Activated CD4-positive, alpha-beta T cell treated with anti-CD3 and anti-CD28 coated beads, Interleukin-2, amount 10 ng/mL, durations not matched to agents 7 days and 5 days (primary cell): ENCODE data around the gene RNF150. TPM values are rescaled to one million over a fixed set of nuclear protein-coding genes. Genes with fewer than 3 reads are reported as not detected.
A peak's percentile ranks its signal among the peaks of the same experiment; 100 is the strongest.

Source experiments
- CTCF ChIA-PET: fragments of 350-600 bp; sonication (Branson Sonifier 250); formaldehyde crosslinking; loops from one replicate; lab custom pipeline; 2021; ENCODE audit warnings: antibody characterized with exemption; lab: Charles Lee
- POLR2A ChIA-PET: fragments of 350-600 bp; sonication (Branson Sonifier 250); formaldehyde crosslinking; loops from one replicate; lab custom pipeline; 2021; ENCODE audit warnings: antibody characterized with exemption; lab: Charles Lee
- DNase-seq: peaks from one replicate; pipeline ENCODE4 v3.0.0-alpha.2; 2020
- H3K27ac Mint-ChIP-seq: one replicate; pipeline ENCODE4 v1.8.0; 2021; ENCODE audit warnings: mild to moderate bottlenecking, moderate library complexity, mixed read lengths
- H3K27me3 Mint-ChIP-seq: one replicate; pipeline ENCODE4 v1.8.0; 2021; ENCODE audit warnings: mixed read lengths
- H3K36me3 Mint-ChIP-seq: one replicate; pipeline ENCODE4 v1.8.0; 2021; ENCODE audit warnings: low read depth, mixed read lengths
- H3K4me1 Mint-ChIP-seq: one replicate; pipeline ENCODE4 v1.8.0; 2021; ENCODE audit warnings: mixed read lengths
- H3K4me3 Mint-ChIP-seq: one replicate; pipeline ENCODE4 v1.8.0; 2021; ENCODE audit warnings: mild to moderate bottlenecking, moderate library complexity, mixed read lengths
- H3K9me3 Mint-ChIP-seq: one replicate; pipeline ENCODE4 v1.8.0; 2021; ENCODE audit warnings: mixed read lengths
- total RNA-seq, 2 experiments: library from RNA; stranded (reverse); gene quantifications; one replicate each; pipeline ENCODE4 v1.2.3, GENCODE V29; 2021

The RNF150 gene
- total RNA-seq, 2 experiments from 2014 or later: 0.02 TPM; not detected in 1

DNA sequence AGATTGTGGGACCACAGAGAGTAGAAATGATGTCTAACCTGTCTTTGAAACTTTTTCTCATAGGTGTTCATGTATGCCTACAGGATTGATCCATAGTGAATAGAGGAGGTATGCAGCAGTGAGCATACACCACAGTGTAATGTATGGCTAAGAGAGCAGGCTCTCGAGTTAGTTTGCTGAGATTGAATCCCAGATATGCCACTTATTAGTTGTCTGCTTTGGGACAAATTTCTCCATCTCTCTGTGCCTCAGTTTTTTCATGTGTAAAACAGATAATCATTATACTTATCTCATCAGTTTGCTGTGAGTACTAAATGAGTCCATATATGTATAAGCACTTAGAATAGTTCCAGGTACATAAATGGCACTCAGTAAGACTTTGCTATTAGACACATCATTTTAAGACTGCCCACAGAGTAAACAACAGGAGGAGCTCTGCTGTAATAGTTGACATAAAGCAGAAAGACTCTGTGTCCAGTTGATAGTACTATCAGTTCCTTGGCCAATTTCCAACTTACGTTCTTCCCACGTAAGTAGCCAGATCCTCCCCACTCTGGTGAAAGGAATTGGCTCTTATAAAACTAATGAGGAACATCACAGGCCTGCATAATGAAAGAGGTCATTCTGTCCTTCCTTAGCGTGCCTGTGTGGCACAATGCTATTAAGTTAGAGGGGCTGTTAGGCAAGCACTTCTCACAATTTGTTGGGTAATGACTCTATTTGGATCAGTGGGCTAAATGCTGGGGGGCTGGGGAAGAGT, 20.7 kb upstream of the RNF150 start:
- H3K27me3 Mint-ChIP-seq: peaks cover 5% of the 10 kb centered on the region
- H3K27ac Mint-ChIP-seq: no peak overlapping the region
- H3K36me3 Mint-ChIP-seq: no peaks in the 10 kb centered on the region
- ChIA-PET CTCF (no interaction called here), POLR2A (no interaction called here)
- no peaks in the 10 kb centered on the region for H3K9me3 Mint-ChIP-seq
- DNase-seq: no peak
- no peak overlapping the region for H3K4me3 Mint-ChIP-seq
- no peaks in the 10 kb centered on the region for H3K4me1 Mint-ChIP-seq

DNA sequence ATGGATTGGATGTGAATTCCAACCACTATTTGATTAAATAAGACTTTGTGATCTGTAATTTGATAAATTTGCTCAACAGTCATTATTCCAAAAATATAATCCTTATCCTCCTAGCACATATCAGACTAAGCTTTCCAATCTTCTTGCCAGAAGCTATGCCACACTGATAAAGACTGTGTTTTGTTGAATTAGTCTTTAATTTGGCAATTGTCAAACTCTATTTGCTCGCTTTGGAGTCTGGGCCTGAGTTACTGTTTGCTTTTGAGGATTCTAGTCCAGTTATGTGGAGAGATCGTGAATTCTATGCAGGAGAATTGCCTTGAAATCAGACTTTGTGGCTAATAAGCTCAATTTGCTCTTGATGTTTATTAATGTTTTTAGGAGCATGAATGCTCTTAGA, 10.9 kb upstream of the RNF150 start:
- Mint-ChIP-seq H3K27me3 (peaks cover 7% of the 10 kb centered on the region), H3K9me3 (no peaks in the 10 kb centered on the region), H3K27ac (no peak overlapping the region), H3K4me3 (no peak overlapping the region), H3K36me3 (no peaks in the 10 kb centered on the region), H3K4me1 (no peaks in the 10 kb centered on the region)
- no peak for DNase-seq
- ChIA-PET POLR2A (no interaction called here), CTCF (no interaction called here)

DNA sequence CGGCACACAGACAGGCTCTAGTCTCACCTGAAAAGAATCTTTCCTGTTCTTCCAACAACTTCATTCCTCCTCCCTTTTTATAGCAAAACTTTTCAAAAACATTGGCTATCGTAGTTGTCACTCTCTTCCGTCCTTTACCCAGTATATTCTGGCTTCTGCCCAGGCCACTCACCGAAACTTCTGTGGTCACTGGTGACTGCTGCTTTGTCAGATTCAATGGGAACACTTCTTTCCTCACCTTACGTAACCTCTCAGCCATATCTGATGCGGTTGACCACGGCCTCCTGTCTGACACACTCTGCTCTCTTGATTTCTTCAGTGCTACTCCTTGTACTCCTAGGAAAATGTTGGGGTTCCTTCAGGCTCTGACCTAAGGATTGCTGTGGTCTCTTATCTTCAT, 9.2 kb upstream of the RNF150 start:
- no peaks in the 10 kb centered on the region for H3K4me1 Mint-ChIP-seq
- ChIA-PET CTCF (no interaction called here), POLR2A (no interaction called here)

DNA sequence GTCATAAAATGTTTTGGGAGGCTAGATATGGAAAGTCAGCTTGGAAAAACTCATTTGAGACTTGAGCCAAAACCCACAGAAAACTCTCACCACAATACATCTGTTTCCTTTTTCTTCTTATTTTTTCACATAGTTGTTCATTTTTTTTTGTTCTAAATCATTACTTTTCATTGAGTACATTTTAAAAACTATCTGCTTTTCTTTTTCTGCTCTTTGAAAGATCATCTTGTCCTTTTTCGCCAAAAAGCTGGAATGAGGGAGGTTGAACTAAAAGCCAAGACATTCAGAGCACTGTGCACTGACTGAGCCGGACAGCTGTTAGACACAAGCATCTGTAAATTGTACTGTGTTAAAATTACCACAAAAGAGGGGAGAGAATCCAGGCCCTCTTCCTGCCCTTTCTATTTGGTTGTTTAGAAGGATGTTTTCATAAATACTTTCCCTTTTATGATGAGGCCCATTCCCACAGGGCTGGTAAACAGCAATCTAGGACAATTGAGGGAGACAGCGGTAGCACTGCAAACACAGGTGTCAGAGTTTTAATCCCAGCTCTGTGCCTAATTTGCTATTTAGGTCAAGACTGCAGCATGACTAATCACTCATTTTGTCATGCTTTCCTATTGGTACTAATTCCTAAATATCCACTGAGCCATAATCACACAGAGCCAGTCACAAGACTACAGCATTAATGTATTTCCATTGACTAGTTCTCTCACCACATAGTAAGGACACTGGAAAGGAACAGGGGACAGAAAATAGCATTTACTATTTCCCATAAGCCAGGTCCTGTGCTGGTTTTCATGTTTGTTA, 7.3 kb upstream of the RNF150 start:
- H3K27me3 Mint-ChIP-seq: peaks cover 22% of the 10 kb centered on the region
- H3K27ac Mint-ChIP-seq: no peak overlapping the region
- ChIA-PET POLR2A (no interaction called here), CTCF (interaction anchor here (0.7 kb wide), 1 partner anchor 20 kb away, joined by 4 read pairs; no protein-coding TSS in a partner anchor)
- no peaks in the 10 kb centered on the region for H3K9me3 Mint-ChIP-seq
- no peaks in the 10 kb centered on the region for H3K36me3 Mint-ChIP-seq
- no peak for DNase-seq
- H3K4me1 Mint-ChIP-seq: no peaks in the 10 kb centered on the region
- H3K4me3 Mint-ChIP-seq: no peak overlapping the region

More for the DNA sequence above, 9.2 kb upstream of the RNF150 start:
- no peak overlapping the region for H3K4me3 Mint-ChIP-seq
- no peaks in the 10 kb centered on the region for H3K36me3 Mint-ChIP-seq
- H3K27me3 Mint-ChIP-seq: peaks cover 8% of the 10 kb centered on the region
- H3K9me3 Mint-ChIP-seq: no peaks in the 10 kb centered on the region
- DNase-seq: no peak
- H3K27ac Mint-ChIP-seq: no peak overlapping the region

DNA sequence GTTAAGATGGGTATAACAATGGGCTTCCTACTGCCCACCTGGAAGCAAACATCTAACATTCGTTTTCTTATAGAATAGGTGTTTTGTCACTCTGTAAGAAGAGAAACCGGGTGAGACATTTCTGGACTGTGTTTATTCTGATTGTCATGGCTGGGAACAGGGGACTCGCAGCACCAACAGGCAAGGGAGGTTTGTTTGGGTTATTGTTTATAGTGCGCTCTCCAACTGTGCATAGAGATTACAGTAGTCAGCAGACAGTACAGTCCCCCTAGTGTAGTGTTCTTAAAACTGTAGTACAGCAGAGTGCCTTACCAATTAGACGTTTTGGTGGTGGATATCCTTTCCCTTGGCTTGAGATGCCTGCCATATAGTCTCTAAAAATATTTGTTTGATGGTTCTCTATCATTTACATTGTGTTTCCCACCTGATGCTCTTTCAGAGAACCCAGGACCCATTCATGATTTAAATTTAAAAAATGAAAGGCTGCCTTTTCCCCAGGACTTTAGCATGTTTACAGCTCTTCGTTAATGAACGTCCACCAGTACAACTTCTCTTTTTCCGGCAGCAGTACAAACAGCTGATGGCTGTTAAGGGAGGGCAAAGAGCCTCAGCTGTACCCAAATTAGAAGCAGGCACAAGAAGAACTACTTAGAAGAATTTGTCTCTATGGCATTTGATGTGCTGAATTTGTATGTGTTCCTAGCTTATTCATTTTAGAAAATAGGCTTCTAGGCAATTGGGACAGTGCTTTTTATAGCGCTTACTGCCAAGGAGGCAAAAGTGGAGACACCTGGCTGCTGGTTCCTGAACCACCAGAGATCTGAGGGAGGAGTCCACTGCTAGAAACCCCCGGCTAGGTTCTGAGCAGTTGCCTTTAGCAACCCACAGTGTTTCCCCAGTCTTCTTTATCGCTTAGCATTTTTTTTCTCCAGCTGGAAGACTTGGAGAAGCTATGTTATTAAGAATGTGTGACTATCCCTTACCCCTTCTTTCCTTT, 1.0 kb upstream of the RNF150 start:
- DNase-seq: no peak
- Mint-ChIP-seq H3K4me1 (peaks cover 9% of the 10 kb centered on the region), H3K27me3 (peaks cover 72% of the 10 kb centered on the region), H3K4me3 (peak overlapping the region; percentile 66), H3K9me3 (no peaks in the 10 kb centered on the region), H3K36me3 (no peaks in the 10 kb centered on the region), H3K27ac (no peak overlapping the region)
- POLR2A ChIA-PET: no interaction called here
- CTCF ChIA-PET: interaction anchor here (0.6 kb wide), 1 partner anchor 324 kb away, joined by 3 read pairs; no protein-coding TSS in a partner anchor

DNA sequence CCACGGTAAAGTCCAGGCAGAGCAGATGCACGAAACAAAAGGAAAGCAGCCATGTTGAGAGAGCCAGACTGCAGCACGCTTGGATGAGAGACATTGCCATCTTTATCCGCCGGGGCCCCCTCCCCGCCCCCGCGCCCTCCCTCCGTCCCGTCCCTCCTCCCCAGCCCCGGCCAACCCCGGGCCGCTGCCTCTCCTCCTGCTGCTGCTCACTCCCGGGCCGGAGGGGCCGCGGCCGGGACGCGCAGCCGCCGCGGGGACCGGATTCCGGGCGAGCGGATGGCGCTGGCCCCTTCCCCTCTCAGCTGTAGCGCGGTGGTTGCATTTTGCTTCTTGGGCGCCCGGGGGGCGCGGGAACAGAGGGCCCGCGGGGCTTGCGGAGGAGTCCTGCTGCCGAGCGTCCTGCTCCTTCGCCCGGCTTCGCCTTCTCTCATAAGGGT, 542 bp downstream of the RNF150 start:
- Mint-ChIP-seq H3K27me3 (peaks cover 88% of the 10 kb centered on the region), H3K4me1 (peaks cover 9% of the 10 kb centered on the region), H3K4me3 (peak overlapping the region; percentile 47), H3K27ac (no peak overlapping the region), H3K36me3 (no peaks in the 10 kb centered on the region), H3K9me3 (no peaks in the 10 kb centered on the region)
- POLR2A ChIA-PET: no interaction called here
- no peak for DNase-seq
- CTCF ChIA-PET: no interaction called here

DNA sequence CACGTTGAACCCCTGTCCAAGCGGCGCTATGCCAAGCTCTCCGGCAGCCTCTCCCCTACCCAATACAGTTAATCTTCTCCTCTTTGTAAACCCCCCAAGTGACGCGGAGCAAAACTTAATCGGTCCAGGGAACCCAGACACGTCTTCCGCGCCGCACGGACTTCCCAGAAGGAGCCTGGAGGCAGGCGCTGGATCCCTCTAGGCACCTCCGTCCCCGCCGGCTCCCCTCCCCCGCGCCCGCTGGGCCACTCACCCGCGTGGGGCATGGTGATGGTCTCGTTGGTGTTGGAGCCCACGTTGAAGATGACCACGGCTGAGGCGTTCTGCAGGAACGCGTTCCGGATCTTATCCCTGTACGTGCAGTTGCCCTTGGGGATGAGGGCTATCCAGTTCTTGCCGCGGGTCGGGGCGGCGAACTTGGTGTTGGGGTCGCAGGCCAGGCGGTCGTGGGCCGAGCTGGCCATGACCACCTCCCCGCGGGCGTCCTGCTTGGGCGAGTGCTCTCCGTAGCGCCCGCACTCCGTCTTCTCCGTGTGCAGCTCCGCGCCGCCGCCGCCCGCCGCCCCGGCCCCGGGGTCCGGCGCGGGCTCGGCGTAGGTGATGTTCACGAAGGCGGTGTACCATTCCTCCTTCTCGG, 1.1 kb downstream of the RNF150 start:
- Mint-ChIP-seq H3K4me1 (peaks cover 9% of the 10 kb centered on the region), H3K9me3 (no peaks in the 10 kb centered on the region), H3K36me3 (no peaks in the 10 kb centered on the region), H3K27me3 (peaks cover 85% of the 10 kb centered on the region), H3K4me3 (peak overlapping the region; percentile 34), H3K27ac (no peak overlapping the region)
- POLR2A ChIA-PET: no interaction called here
- CTCF ChIA-PET: no interaction called here
- no peak for DNase-seq

DNA sequence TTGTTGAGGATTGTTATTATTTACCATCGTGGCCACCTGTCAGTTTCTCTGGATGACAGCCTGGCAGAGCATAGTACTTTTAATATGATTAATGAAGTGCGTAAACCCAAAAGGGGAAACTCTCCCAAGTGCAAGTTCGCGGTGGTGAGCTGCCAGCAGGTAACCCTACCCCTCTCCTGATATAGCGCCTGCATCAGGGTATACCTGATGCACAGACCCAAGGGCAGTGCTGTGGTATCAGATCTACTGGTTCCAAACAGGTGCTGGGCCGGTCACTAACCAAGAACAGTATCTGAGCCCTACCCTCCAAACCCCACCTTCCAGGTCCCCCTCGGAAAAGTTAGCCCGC, 1.6 kb downstream of the RNF150 start:
- H3K27me3 Mint-ChIP-seq: peaks cover 83% of the 10 kb centered on the region
- CTCF ChIA-PET: no interaction called here
- DNase-seq: no peak
- no peaks in the 10 kb centered on the region for H3K36me3 Mint-ChIP-seq
- H3K4me1 Mint-ChIP-seq: peaks cover 9% of the 10 kb centered on the region
- H3K4me3 Mint-ChIP-seq: peak overlapping the region; percentile 34
- no peaks in the 10 kb centered on the region for H3K9me3 Mint-ChIP-seq
- POLR2A ChIA-PET: no interaction called here
- no peak overlapping the region for H3K27ac Mint-ChIP-seq

DNA sequence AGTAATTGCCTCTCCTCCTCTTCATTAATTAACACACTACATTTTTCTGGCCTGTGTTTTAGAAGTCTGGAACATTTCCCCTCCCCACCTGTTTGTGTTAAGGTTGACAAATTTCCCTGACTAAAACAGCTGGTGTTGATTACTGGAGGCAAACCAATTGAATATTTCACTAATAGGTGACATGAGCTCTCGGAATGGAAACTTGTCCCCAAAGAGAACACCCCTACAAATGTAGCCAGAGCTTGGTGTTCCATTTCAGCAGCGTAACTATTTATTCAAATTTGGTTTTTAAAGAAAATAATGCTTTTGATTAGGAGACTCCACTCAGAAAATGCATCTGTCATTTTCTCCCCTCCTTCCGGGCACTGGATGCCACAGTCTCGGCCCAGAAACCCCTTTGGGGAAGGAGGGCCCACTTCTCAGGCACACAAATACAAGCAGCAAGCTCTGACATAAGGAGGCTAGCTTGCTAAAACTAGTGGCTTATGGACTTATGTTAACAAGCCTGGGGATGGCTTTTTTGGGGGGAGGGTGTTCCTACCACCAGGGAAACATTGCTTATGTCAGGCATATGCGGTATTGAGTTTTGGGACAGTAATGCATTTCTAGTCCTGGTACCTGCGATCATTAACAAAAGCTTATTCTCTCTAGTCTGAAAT, 2.2 kb downstream of the RNF150 start:
- ChIA-PET CTCF (interaction anchor here (1.4 kb wide), 1 partner anchor 9 kb away, joined by 4 read pairs; no protein-coding TSS in a partner anchor), POLR2A (no interaction called here)
- H3K4me1 Mint-ChIP-seq: peaks cover 9% of the 10 kb centered on the region
- no peak for DNase-seq
- no peak overlapping the region for H3K27ac Mint-ChIP-seq
- no peak overlapping the region for H3K4me3 Mint-ChIP-seq
- H3K27me3 Mint-ChIP-seq: peaks cover 82% of the 10 kb centered on the region
- H3K36me3 Mint-ChIP-seq: no peaks in the 10 kb centered on the region
- H3K9me3 Mint-ChIP-seq: no peaks in the 10 kb centered on the region

DNA sequence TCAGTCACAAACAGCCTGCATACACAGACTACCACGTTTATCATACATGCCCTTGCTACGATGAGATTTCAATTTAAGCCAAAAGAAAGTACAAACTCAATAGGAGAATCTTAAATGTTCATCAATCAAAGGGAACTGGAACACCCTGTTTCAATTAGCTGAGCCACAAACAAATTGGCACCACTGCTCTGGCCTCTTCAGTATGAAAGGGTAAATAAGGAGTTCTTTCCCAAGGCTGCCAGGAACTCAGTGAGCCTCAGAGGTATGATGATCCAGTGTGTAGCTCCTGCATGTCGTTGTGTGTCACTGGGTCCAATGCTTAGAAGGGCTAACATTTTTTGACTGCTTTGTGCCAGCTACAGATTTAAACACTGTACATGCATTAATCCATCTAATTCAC, 5.4 kb downstream of the RNF150 start:
- Mint-ChIP-seq H3K9me3 (no peaks in the 10 kb centered on the region), H3K36me3 (no peaks in the 10 kb centered on the region), H3K27me3 (peaks cover 56% of the 10 kb centered on the region), H3K27ac (no peak overlapping the region), H3K4me1 (peaks cover 4% of the 10 kb centered on the region), H3K4me3 (no peak overlapping the region)
- POLR2A ChIA-PET: no interaction called here
- DNase-seq: no peak
- CTCF ChIA-PET: interaction anchor here (0.5 kb wide), 1 partner anchor 375 kb away, joined by 5 read pairs; no protein-coding TSS in a partner anchor

DNA sequence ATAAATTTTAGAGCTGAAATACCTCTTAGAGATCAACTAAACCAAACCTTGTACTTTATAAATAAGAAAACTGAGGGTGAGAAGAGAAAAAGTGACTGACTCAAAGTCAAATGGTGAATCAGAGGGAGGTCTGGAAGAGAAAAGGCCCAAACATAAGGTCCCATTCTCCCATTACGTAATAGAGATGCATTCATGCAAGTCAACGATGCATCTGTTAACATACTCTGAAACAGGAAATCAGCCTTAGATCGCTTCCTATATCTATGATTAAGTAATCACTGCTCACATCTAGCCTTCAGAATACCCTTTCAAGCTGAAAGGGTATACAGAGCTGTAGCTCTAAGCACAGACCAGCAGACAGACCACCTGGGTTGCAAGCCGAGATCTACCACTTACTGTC, 6.5 kb downstream of the RNF150 start:
- CTCF ChIA-PET: no interaction called here
- Mint-ChIP-seq H3K27me3 (peaks cover 50% of the 10 kb centered on the region), H3K9me3 (no peaks in the 10 kb centered on the region)

More for the DNA sequence above, 6.5 kb downstream of the RNF150 start:
- Mint-ChIP-seq H3K36me3 (no peaks in the 10 kb centered on the region), H3K27ac (no peak overlapping the region), H3K4me3 (no peak overlapping the region), H3K4me1 (peaks cover 2% of the 10 kb centered on the region)
- POLR2A ChIA-PET: no interaction called here
- DNase-seq: no peak
